Left lung (tissue), 10 donors: ENCODE results near the gene SPTA1. TPM values are rescaled to one million over a fixed set of nuclear protein-coding genes. Genes with fewer than 3 reads are reported as not detected.

ENCODE experiments used
- ATAC-seq: fragments of 200-7000 bp; cut with Tn5 transposase; one replicate; pipeline ENCODE4 v1.9.1; 2020; ENCODE audit warnings: moderate library complexity
- DNase-seq, 4 donors: peaks; one replicate each; pipeline ENCODE4 v3.0.0-alpha.2; 2013 to 2020
- H3K27ac ChIP-seq, 2 donors: fragments of 200-600 bp; sonication (generic) in 1 of 2; one replicate each; pipeline versions ENCODE4 v1.5.0 to v1.8.0; 2020 to 2021
- H3K27me3 ChIP-seq, 2 donors: fragments of 200-600 bp; sonication (generic) in 1 of 2; one replicate each; pipeline versions ENCODE4 v1.5.0 to v1.8.0; 2020 to 2021
- H3K36me3 ChIP-seq, 2 donors: fragments of 200-600 bp; sonication (generic) in 1 of 2; one replicate each; pipeline versions ENCODE4 v1.5.0 to v1.8.0; 2020 to 2021
- H3K4me1 ChIP-seq, 2 donors: fragments of 200-600 bp; one replicate each; pipeline ENCODE4 v1.8.0; 2021
- H3K4me3 ChIP-seq, 2 donors: fragments of 200-600 bp; sonication (generic) in 1 of 2; one replicate each; pipeline versions ENCODE4 v1.5.0 to v1.8.0; 2020 to 2021; ENCODE audit warnings: mild to moderate bottlenecking in 1 of 2
- H3K9me3 ChIP-seq, 2 donors: fragments of 200-600 bp; sonication (generic) in 1 of 2; one replicate each; pipeline versions ENCODE4 v1.5.0 to v1.8.0; 2020 to 2021
- CTCF ChIP-seq, 2 donors: fragments of 200-600 bp; sonication (generic) in 1 of 2; IDR thresholded peaks; one replicate each; pipeline versions ENCODE4 v1.5.0 to v1.8.0; 2021; ENCODE audit warnings: antibody characterized with exemption in 2 of 2
- intact Hi-C, 2 donors: fragments of 100-400 bp; cut with DNase I; formaldehyde crosslinking; loops; one replicate each; pipeline versions ENCODE4 v1.11.2 to v1.14.2; 2022
- polyA plus RNA-seq, 6 donors: library from polyadenylated mRNA; unstranded; fragments of 120-200 nt; gene quantifications; one replicate each; pipeline ENCODE4 v1.2.1, GENCODE V29; 2013; ENCODE audit not compliant: insufficient read length in 6 of 6
- total RNA-seq, 2 donors: library from RNA; stranded (reverse); fragmentation: NEBNext Ultra II Directional; extraction: Animal tissue kit (Norgen Biotek cat#: 25700); gene quantifications; one replicate each; pipeline ENCODE4 v1.2.1, GENCODE V29; 2021
- donor health status: DM: no; HTN: yes; CAD: no.
- donor health status: DM: no; HTN: no; CAD: no.

SPTA1 gene
- total and polyA plus RNA-seq, 8 donors = 0.06 to 13.3 (median 9.3) TPM

GRCh38 chr1:158570480-158570879, 116.0 kb downstream of the SPTA1 start, which contains the start of gene OR6P1:
Gene OR6P1, minus strand, starts transcription at chr1:158570580. Its CDS starts 6,976 bp downstream, at chr1:158563604.
- H3K36me3 ChIP-seq = no peaks in the 10 kb centered on the region
- intact Hi-C loops = no loop called here
- H3K9me3 ChIP-seq = no peaks in the 10 kb centered on the region
- H3K27ac ChIP-seq = no peak within 1 kb of the TSS
- DNase-seq (no peak), ATAC-seq (no peak)
- no peak within 1 kb of the TSS for H3K4me3 ChIP-seq
- no peak for TF ChIP-seq CTCF (IDR thresholded peaks at IDR 0.05)
- no peaks in the 10 kb centered on the region for H3K4me1 ChIP-seq
- H3K27me3 ChIP-seq = no peaks in the 10 kb centered on the region

DNA sequence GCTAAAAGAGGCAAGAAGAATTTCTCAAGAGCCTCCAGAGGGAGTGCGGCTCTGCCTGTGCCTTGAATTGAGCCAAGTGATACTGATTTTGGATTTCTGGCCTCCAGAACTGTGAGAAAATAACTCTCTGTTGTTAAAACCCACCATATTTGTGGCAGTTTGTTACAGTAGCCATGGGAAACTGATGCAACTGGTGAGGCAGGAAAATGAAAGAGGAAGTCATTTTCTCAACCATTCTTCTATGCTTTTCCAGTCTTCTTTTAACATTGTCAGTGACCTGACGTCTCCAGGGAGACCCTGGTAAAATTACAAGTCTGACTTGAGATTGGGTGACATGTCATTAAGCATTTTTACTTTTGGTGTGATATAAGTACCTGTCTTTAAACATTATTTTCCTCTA, 121.9 kb downstream of the SPTA1 start:
- Histone ChIP-seq H3K4me3 (no peak overlapping the region), H3K9me3 (no peaks in the 10 kb centered on the region), H3K27ac (peak overlapping the region in 1 of 2 donors; percentile 70), H3K4me1 (peaks cover 0 to 10% of the 10 kb centered on the region in 2 donors), H3K27me3 (no peaks in the 10 kb centered on the region), H3K36me3 (no peaks in the 10 kb centered on the region)
- no peak for TF ChIP-seq CTCF (IDR thresholded peaks at IDR 0.05)
- ATAC-seq = no peak
- intact Hi-C loops = no loop called here
- DNase-seq = no peak

GRCh38 chr1:158563853-158564252, 122.7 kb downstream of the SPTA1 start:
- Histone ChIP-seq H3K4me1 (peaks cover 0 to 10% of the 10 kb centered on the region in 2 donors), H3K9me3 (no peaks in the 10 kb centered on the region), H3K27me3 (no peaks in the 10 kb centered on the region), H3K27ac (peak overlapping the region in 1 of 2 donors; percentile 70), H3K4me3 (no peak overlapping the region), H3K36me3 (no peaks in the 10 kb centered on the region)
- no peak for TF ChIP-seq CTCF (IDR thresholded peaks at IDR 0.05)
- no peak for ATAC-seq
- DNase-seq = no peak
- intact Hi-C loops = no loop called here

Other genes starting within 250 kb of the SPTA1 start
- not detected for gene OR10K1, start 224.9 kb downstream of the SPTA1 start, total RNA-seq
- under 1 TPM in 2 of 6 donors, not detected in 4; 0.04 to 0.06 TPM for gene OR10K1, start 224.9 kb downstream of the SPTA1 start, polyA plus RNA-seq
- not detected for gene OR10R2, start 214.5 kb downstream of the SPTA1 start, total RNA-seq
- not detected for gene OR10R2, start 214.5 kb downstream of the SPTA1 start, polyA plus RNA-seq
- not detected for gene OR6Y1, start 132.3 kb downstream of the SPTA1 start, total RNA-seq
- not detected for gene OR6Y1, start 132.3 kb downstream of the SPTA1 start, polyA plus RNA-seq
- gene OR6P1, start 116.1 kb downstream of the SPTA1 start, total RNA-seq = not detected
- gene OR6P1, start 116.1 kb downstream of the SPTA1 start, polyA plus RNA-seq = not detected
- not detected for gene OR10X1, start 106.8 kb downstream of the SPTA1 start, total RNA-seq
- not detected for gene OR10X1, start 106.8 kb downstream of the SPTA1 start, polyA plus RNA-seq
- not detected for gene OR10Z1, start 81.4 kb downstream of the SPTA1 start, total RNA-seq
- gene OR10Z1, start 81.4 kb downstream of the SPTA1 start, polyA plus RNA-seq = under 1 TPM; 0.17 to 0.38 (median 0.23) TPM
- not detected for gene OR6K2, start 13.9 kb upstream of the SPTA1 start, total RNA-seq
- gene OR6K2, start 13.9 kb upstream of the SPTA1 start, polyA plus RNA-seq = not detected
- under 1 TPM in 1 of 2 donors, not detected in 1; 0.21 TPM for gene OR6K3, start 34.0 kb upstream of the SPTA1 start, total RNA-seq
- gene OR6K3, start 34.0 kb upstream of the SPTA1 start, polyA plus RNA-seq = under 1 TPM in 1 of 6 donors, not detected in 5; 0.10 TPM
- gene OR6K6, start 68.0 kb upstream of the SPTA1 start, total RNA-seq = not detected
- not detected for gene OR6K6, start 68.0 kb upstream of the SPTA1 start, polyA plus RNA-seq
- gene OR6N1, start 85.5 kb upstream of the SPTA1 start, total RNA-seq = under 1 TPM in 1 of 2 donors, not detected in 1; 0.26 TPM
- gene OR6N1, start 85.5 kb upstream of the SPTA1 start, polyA plus RNA-seq = not detected
- gene OR6N2, start 94.5 kb upstream of the SPTA1 start, total RNA-seq = under 1 TPM in 1 of 2 donors, not detected in 1; 0.08 TPM
- not detected for gene OR6N2, start 94.5 kb upstream of the SPTA1 start, polyA plus RNA-seq
- 10 to 100 TPM; 21.9 to 82.3 TPM for gene MNDA, start 144.6 kb upstream of the SPTA1 start, total RNA-seq
- 1 to 10 TPM; 5.1 to 7.4 (median 6.1) TPM for gene MNDA, start 144.6 kb upstream of the SPTA1 start, polyA plus RNA-seq
- gene PYHIN1, start 244.8 kb upstream of the SPTA1 start, total RNA-seq = 1 to 10 TPM; 2.5 to 3.5 TPM
- gene PYHIN1, start 244.8 kb upstream of the SPTA1 start, polyA plus RNA-seq = 1 to 10 TPM in 3 of 6 donors, under 1 TPM in 3; 0.53 to 1.5 (median 1.1) TPM